CD8-positive, alpha-beta memory T cell (primary cell): ENCODE results near the gene GRAMD4. TPM values are rescaled to one million over a fixed set of nuclear protein-coding genes. Genes with fewer than 3 reads are reported as not detected.
"Not testable (repeated sequence)": the region's sequence is repeated elsewhere in the genome, so short reads cannot be mapped to it uniquely, and the experiment has no call there.

ENCODE experiments used
- CTCF ChIA-PET: fragments of 350-600 bp; sonication (Branson Sonifier 250); formaldehyde crosslinking; loops from one replicate; lab custom pipeline; 2021; ENCODE audit warnings: antibody characterized with exemption; lab: Charles Lee
- POLR2A ChIA-PET: fragments of 350-600 bp; sonication (Branson Sonifier 250); formaldehyde crosslinking; loops from one replicate; lab custom pipeline; 2021; ENCODE audit warnings: antibody characterized with exemption; lab: Charles Lee
- DNase-seq, 5 donors: peaks; one replicate each; pipeline versions ENCODE4 v3.0.0 to v3.0.0-alpha.2; 2020 to 2022; ENCODE audit warnings: mixed read lengths in 1 of 5
- H3K27ac ChIP-seq: one replicate; pipeline ENCODE4 v1.7.0; 2013; ENCODE audit warnings: low read depth, mild to moderate bottlenecking, low read length, moderate library complexity
- H3K27me3 ChIP-seq: 2 replicates; pipeline ENCODE4 v1.7.0; 2013; ENCODE audit warnings: low read length, mild to moderate bottlenecking; ENCODE audit not compliant: insufficient read depth, poor library complexity, severe bottlenecking
- H3K36me3 ChIP-seq: 2 replicates; pipeline ENCODE4 v1.7.0; 2013; ENCODE audit warnings: mild to moderate bottlenecking, low read length, moderate library complexity; ENCODE audit not compliant: insufficient read depth
- H3K4me1 ChIP-seq: 2 replicates; pipeline ENCODE4 v1.7.0; 2013; ENCODE audit warnings: mild to moderate bottlenecking, low read length, moderate library complexity; ENCODE audit not compliant: insufficient read depth
- H3K4me3 ChIP-seq: 2 replicates; pipeline ENCODE4 v1.7.0; 2013; ENCODE audit warnings: mild to moderate bottlenecking, low read length
- H3K9me3 ChIP-seq: 2 replicates; pipeline ENCODE4 v1.7.0; 2013; ENCODE audit warnings: mild to moderate bottlenecking, low read length
- H3K27ac Mint-ChIP-seq, 8 donors: one replicate each; pipeline ENCODE4 v1.8.0; 2020 to 2021; ENCODE audit warnings: mixed read lengths in 8 of 8, mild to moderate bottlenecking in 6 of 8, inconsistent platforms in 3 of 8, moderate library complexity in 3 of 8
- H3K27me3 Mint-ChIP-seq, 2 donors: one replicate each; pipeline ENCODE4 v1.8.0; 2020 to 2021; ENCODE audit warnings: mixed read lengths in 2 of 2, mild to moderate bottlenecking in 1 of 2, moderate library complexity in 1 of 2
- H3K36me3 Mint-ChIP-seq, 3 donors: one replicate each; pipeline ENCODE4 v1.8.0; 2020 to 2021; ENCODE audit warnings: mixed read lengths in 3 of 3, inconsistent platforms in 1 of 3, mild to moderate bottlenecking in 1 of 3
- H3K4me1 Mint-ChIP-seq, 3 donors: one replicate each; pipeline ENCODE4 v1.8.0; 2020 to 2021; ENCODE audit warnings: mixed read lengths in 3 of 3, inconsistent platforms in 1 of 3, mild to moderate bottlenecking in 1 of 3
- H3K4me3 Mint-ChIP-seq, 7 donors: one replicate each; pipeline ENCODE4 v1.8.0; 2020 to 2021; ENCODE audit warnings: mixed read lengths in 7 of 7, mild to moderate bottlenecking in 6 of 7, moderate library complexity in 4 of 7, inconsistent platforms in 2 of 7
- H3K9me3 Mint-ChIP-seq, 5 donors: one replicate each; pipeline ENCODE4 v1.8.0; 2020 to 2022; ENCODE audit warnings: mixed read lengths in 5 of 5, mild to moderate bottlenecking in 3 of 5, moderate library complexity in 2 of 5, inconsistent platforms in 1 of 5
- polyA plus RNA-seq: library from polyadenylated mRNA; unstranded; fragments of 300-500 nt; fragmentation: Illumina TruSeq; gene quantifications from one replicate; pipeline ENCODE4 v1.2.3, GENCODE V29; 2021
- total RNA-seq, 2 experiments: library from RNA; stranded (reverse); gene quantifications; one replicate each; pipeline ENCODE4 v1.2.3, GENCODE V29; 2021

The GRAMD4 gene
- total and polyA plus RNA-seq, 3 experiments from 2014 or later, result 7.6 to 33.0 (median 25.3) TPM

GRCh38 chr22:46614025-46614931, 5.9 kb upstream of the GRAMD4 start:
- ChIA-PET POLR2A (no interaction called here), CTCF (interaction anchor here (1.9 kb wide), 1 partner anchor 51 kb away, joined by 5 read pairs; no protein-coding TSS in a partner anchor)
- Histone ChIP-seq H3K4me1 (peaks cover 29% of the 10 kb centered on the region), H3K36me3 (no peaks in the 10 kb centered on the region), H3K9me3 (no peaks in the 10 kb centered on the region), H3K27me3 (no peaks in the 10 kb centered on the region), H3K4me3 (peak overlapping the region; percentile 74), H3K27ac (no peak overlapping the region)
- Mint-ChIP-seq H3K4me1 (peaks cover 26 to 30% (median 29%) of the 10 kb centered on the region in 3 donors), H3K9me3 (no peaks in the 10 kb centered on the region), H3K36me3 (no peaks in the 10 kb centered on the region), H3K4me3 (peak overlapping the region; percentile 87 to 95 (median 92)), H3K27ac (peak overlapping the region; percentile 62 to 98 (median 91)), H3K27me3 (no peaks in the 10 kb centered on the region)
- peak; percentile 49 to 87 (median 85) for DNase-seq

DNA sequence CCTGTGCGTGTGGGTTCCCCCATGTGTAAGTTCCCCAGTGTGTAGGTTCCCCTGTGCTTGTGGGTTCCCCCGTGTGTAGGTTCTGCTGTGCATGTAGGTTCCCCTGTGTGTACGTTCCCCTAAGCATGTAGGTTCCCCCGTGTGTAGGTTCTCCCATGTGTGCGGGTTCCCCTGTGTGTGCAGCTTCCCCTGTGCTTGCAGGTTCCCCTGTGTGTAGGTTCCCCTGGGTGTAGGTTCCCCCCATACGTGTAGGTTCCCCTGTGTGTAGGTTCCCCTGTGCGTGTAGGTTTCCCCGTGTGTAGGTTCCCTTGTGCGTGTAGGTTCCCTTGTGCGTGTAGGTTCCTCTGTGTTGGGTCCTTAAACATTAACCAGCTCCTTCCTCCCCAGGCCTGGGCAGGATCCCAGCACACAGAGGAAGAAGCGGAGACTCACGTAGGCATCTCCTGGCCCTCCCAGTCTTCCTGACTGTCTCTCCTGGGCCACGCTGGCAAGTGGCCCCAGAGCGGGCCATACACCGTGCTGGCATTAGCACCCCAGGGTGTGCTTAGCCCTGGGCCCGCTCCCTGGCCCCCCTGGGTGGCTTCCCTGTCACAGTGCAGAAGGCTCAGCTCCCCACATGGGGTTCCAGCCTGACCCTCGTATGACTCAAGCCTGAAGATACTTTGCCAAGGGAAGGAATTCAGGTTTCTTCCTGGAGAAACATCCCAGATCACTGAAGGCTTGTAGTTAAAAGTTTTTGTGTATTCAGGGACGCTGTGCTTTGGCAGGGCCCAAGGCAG, 2.8 kb upstream of the GRAMD4 start:
- Mint-ChIP-seq H3K27me3 (no peaks in the 10 kb centered on the region), H3K27ac (peak overlapping the region in 1 of 8 donors; percentile 57), H3K4me3 (no peak overlapping the region), H3K9me3 (no peaks in the 10 kb centered on the region), H3K4me1 (peaks cover 23 to 25% (median 24%) of the 10 kb centered on the region in 3 donors), H3K36me3 (no peaks in the 10 kb centered on the region)
- POLR2A ChIA-PET, result no interaction called here
- no peaks in the 10 kb centered on the region for H3K36me3 ChIP-seq
- peaks cover 25% of the 10 kb centered on the region for H3K4me1 ChIP-seq
- DNase-seq, result no peak
- no peaks in the 10 kb centered on the region for H3K27me3 ChIP-seq
- no peaks in the 10 kb centered on the region for H3K9me3 ChIP-seq
- no peak overlapping the region for H3K27ac ChIP-seq
- H3K4me3 ChIP-seq, result no peak overlapping the region
- CTCF ChIA-PET, result no interaction called here

- Histone ChIP-seq H3K36me3 (no peaks in the 10 kb centered on the region), H3K27ac (no peak overlapping the region), H3K4me1 (peaks cover 18% of the 10 kb centered on the region), H3K27me3 (no peaks in the 10 kb centered on the region), H3K4me3 (no peak overlapping the region), H3K9me3 (no peaks in the 10 kb centered on the region)
- no peak overlapping the region for H3K4me3 Mint-ChIP-seq
- POLR2A ChIA-PET, result no interaction called here
- H3K4me1 Mint-ChIP-seq, result peaks cover 15 to 17% (median 17%) of the 10 kb centered on the region in 3 donors
- no peaks in the 10 kb centered on the region for H3K36me3 Mint-ChIP-seq
- no peaks in the 10 kb centered on the region for H3K9me3 Mint-ChIP-seq
- H3K27ac Mint-ChIP-seq, result no peak overlapping the region
- no peaks in the 10 kb centered on the region for H3K27me3 Mint-ChIP-seq
- no peak for DNase-seq
- CTCF ChIA-PET, result no interaction called here
Measured at GRCh38 chr22:46617986-46618647, 2.1 kb upstream of the GRAMD4 start.

DNA sequence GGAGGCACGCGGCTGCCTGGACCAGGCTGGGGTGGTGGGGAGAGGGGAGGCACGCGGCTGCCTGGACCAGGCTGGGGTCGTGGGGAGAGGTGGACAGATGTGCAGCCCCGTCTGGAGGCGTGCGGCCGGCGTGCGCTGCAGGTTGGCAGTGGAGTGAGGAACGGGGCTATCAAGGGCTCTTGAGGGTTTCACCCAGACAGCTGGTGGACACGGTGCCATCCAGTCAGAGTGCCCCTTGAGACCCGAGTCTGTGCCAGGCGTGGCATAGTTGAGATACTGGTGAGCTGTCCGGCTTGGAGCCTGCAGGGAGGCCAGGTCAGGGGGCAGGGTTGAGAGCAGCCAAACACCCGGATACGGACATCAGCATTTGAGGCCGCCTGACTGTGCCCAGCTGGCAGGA, 1.5 kb upstream of the GRAMD4 start:
- Mint-ChIP-seq H3K27me3 (no peaks in the 10 kb centered on the region), H3K9me3 (no peaks in the 10 kb centered on the region), H3K36me3 (no peaks in the 10 kb centered on the region), H3K4me1 (peaks cover 11 to 12% (median 12%) of the 10 kb centered on the region in 3 donors), H3K27ac (peak overlapping the region in 1 of 8 donors; percentile 17), H3K4me3 (no peak overlapping the region)
- Histone ChIP-seq H3K27ac (no peak overlapping the region), H3K27me3 (no peaks in the 10 kb centered on the region), H3K36me3 (no peaks in the 10 kb centered on the region), H3K9me3 (no peaks in the 10 kb centered on the region), H3K4me1 (peaks cover 13% of the 10 kb centered on the region), H3K4me3 (no peak overlapping the region)
- DNase-seq, result no peak
- ChIA-PET POLR2A (no interaction called here), CTCF (no interaction called here)

- Histone ChIP-seq H3K27ac (no peak overlapping the region), H3K4me1 (peaks cover 6% of the 10 kb centered on the region), H3K36me3 (no peaks in the 10 kb centered on the region), H3K4me3 (no peak overlapping the region), H3K9me3 (no peaks in the 10 kb centered on the region), H3K27me3 (no peaks in the 10 kb centered on the region)
- CTCF ChIA-PET, result no interaction called here
- Mint-ChIP-seq H3K36me3 (no peaks in the 10 kb centered on the region), H3K27me3 (no peaks in the 10 kb centered on the region), H3K9me3 (no peaks in the 10 kb centered on the region), H3K4me3 (no peak overlapping the region), H3K27ac (peak overlapping the region in 1 of 8 donors; percentile 36), H3K4me1 (peaks cover 4 to 5% (median 5%) of the 10 kb centered on the region in 3 donors)
- DNase-seq, result no peak
- POLR2A ChIA-PET, result no interaction called here
Measured at GRCh38 chr22:46619240-46619829, 851 bp upstream of the GRAMD4 start.

- no peaks in the 10 kb centered on the region for H3K9me3 Mint-ChIP-seq
- Histone ChIP-seq H3K9me3 (no peaks in the 10 kb centered on the region), H3K27ac (no peak overlapping the region), H3K4me1 (no peaks in the 10 kb centered on the region), H3K27me3 (no peaks in the 10 kb centered on the region), H3K4me3 (no peak overlapping the region), H3K36me3 (no peaks in the 10 kb centered on the region)
- no peaks in the 10 kb centered on the region for H3K27me3 Mint-ChIP-seq
- no peak overlapping the region for H3K4me3 Mint-ChIP-seq
- no peaks in the 10 kb centered on the region for H3K4me1 Mint-ChIP-seq
- no peaks in the 10 kb centered on the region for H3K36me3 Mint-ChIP-seq
- ChIA-PET CTCF (no interaction called here), POLR2A (no interaction called here)
- no peak for DNase-seq
- peak overlapping the region in 1 of 8 donors; percentile 17 for H3K27ac Mint-ChIP-seq
Measured at GRCh38 chr22:46620588-46621242, 529 bp downstream of the GRAMD4 start.

DNA sequence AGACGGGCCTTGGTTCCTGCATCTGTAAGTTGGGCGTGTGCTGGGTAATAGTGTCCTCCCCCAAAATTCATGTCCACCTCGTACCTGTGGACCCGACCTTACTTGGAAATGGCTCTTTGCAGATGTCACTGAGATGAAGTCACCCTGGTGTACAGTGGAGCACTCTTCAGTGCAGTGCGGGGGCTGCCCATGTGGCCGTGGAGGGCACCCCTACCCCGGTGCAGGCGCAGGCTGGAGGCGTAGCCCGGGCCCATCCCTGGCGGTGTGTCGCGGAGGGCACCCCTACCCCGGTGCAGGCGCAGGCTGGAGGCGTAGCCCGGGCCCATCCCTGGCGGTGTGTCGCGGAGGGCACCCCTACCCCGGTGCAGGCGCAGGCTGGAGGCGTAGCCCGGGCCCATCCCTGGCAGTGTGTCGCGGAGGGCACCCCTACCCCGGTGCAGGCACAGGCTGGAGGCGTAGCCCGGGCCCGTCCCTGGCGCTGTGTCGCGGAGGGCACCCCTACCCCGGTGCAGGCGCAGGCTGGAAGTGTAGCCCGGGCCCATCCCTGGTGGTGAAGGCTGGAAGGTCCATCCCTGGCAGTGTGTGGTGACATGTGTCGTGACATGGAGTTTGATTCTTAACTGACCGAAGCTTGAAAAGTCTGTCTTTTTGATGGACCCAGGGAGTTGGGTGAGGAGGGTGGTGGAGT, 1.2 kb downstream of the GRAMD4 start:
- POLR2A ChIA-PET, H3K4me1 Mint-ChIP-seq, H3K27me3 Mint-ChIP-seq, DNase-seq, H3K4me3 ChIP-seq, H3K9me3 ChIP-seq, CTCF ChIA-PET, H3K4me1 ChIP-seq, H3K27ac ChIP-seq, H3K27me3 ChIP-seq, H3K36me3 ChIP-seq, H3K9me3 Mint-ChIP-seq, H3K36me3 Mint-ChIP-seq, H3K4me3 Mint-ChIP-seq: not testable (repeated sequence)
- H3K27ac Mint-ChIP-seq, result peak overlapping the region in 1 of 8 donors; percentile 17
